Fibroblast of lung (primary cell): ENCODE results near the gene MARK3. TPM values are rescaled to one million over a fixed set of nuclear protein-coding genes. Genes with fewer than 3 reads are reported as not detected.

Source experiments
- DNase-seq, 2 donors: peaks; one replicate each; pipeline versions ENCODE4 v3.0.0 to v3.0.0-alpha.2; 2010; ENCODE audit warnings: low read depth in 2 of 2
- H2AFZ ChIP-seq: 2 replicates; pipeline ENCODE4 v1.5.1; 2012; ENCODE audit warnings: low read length, control low read depth, inconsistent platforms
- H3K27ac ChIP-seq: 2 replicates; pipeline ENCODE4 v1.5.1; 2011; ENCODE audit warnings: low read length, control low read depth; ENCODE audit not compliant: insufficient read depth
- H3K27me3 ChIP-seq: 2 replicates; pipeline ENCODE4 v1.5.1; 2011; ENCODE audit warnings: mild to moderate bottlenecking, low read length; ENCODE audit not compliant: control insufficient read depth, insufficient read depth
- H3K36me3 ChIP-seq: 2 replicates; pipeline ENCODE4 v1.5.1; 2011; ENCODE audit warnings: low read length; ENCODE audit not compliant: control insufficient read depth, insufficient read depth
- H3K4me1 ChIP-seq: 2 replicates; pipeline ENCODE4 v1.5.1; 2011; ENCODE audit warnings: low read length; ENCODE audit not compliant: control insufficient read depth, insufficient read depth; ENCODE audit errors: extremely low read depth
- H3K4me2 ChIP-seq: 2 replicates; pipeline ENCODE4 v1.5.1; 2011; ENCODE audit warnings: low read length, control low read depth; ENCODE audit not compliant: insufficient read depth; ENCODE audit errors: extremely low read depth
- H3K4me3 ChIP-seq, 4 experiments: fragments of 200-600 bp in 1 of 4; sonication (generic) in 1 of 4; replicated peaks in 1 of 4; 2 replicates each; pipeline ENCODE4 v1.5.1; 2011 to 2016; ENCODE audit warnings: low read length in 4 of 4, low read depth in 3 of 4, mild to moderate bottlenecking in 3 of 4, control low read depth in 2 of 4, inconsistent platforms in 1 of 4, mixed read lengths in 1 of 4; ENCODE audit not compliant: insufficient read depth in 1 of 4; ENCODE audit errors: control extremely low read depth in 1 of 4
- H3K79me2 ChIP-seq: 2 replicates; pipeline ENCODE4 v1.5.1; 2012; ENCODE audit warnings: mild to moderate bottlenecking, low read length, inconsistent platforms; ENCODE audit not compliant: control insufficient read depth, insufficient read depth
- H3K9ac ChIP-seq: 2 replicates; pipeline ENCODE4 v1.5.1; 2011; ENCODE audit warnings: mild to moderate bottlenecking, low read length, control low read depth; ENCODE audit not compliant: insufficient read depth
- H3K9me3 ChIP-seq: 2 replicates; pipeline ENCODE4 v1.5.1; 2012; ENCODE audit warnings: low read depth, low read length; ENCODE audit not compliant: control insufficient read depth, insufficient read depth
- H4K20me1 ChIP-seq: 2 replicates; pipeline ENCODE4 v1.5.1; 2011; ENCODE audit warnings: low read length; ENCODE audit not compliant: control insufficient read depth, insufficient read depth; ENCODE audit errors: extremely low read depth
- CTCF ChIP-seq, 2 donors: IDR thresholded peaks in 1 of 2; conservative IDR thresholded peaks in 1 of 2; 1 replicate in 1 of 2; 2 replicates in 1 of 2; pipeline ENCODE4 v1.5.1; 2011 to 2012; ENCODE audit warnings: low read length in 2 of 2, control low read depth in 1 of 2, inconsistent platforms in 1 of 2, low read depth in 1 of 2, mild to moderate bottlenecking in 1 of 2
- EZH2 ChIP-seq: IDR thresholded peaks from 2 replicates; pipeline ENCODE4 v1.5.1; 2012; ENCODE audit warnings: low read length, control low read depth, mild to moderate bottlenecking; ENCODE audit errors: missing control alignments
- polyA plus RNA-seq, 2 donors: library from polyadenylated mRNA; depleted of rRNA in 1 of 2; stranded (reverse) in 1 of 2; unstranded in 1 of 2; fragments of >200 nt; gene quantifications; 2 replicates each; pipeline ENCODE4 v1.2.1, GENCODE V29; 2011 to 2012; ENCODE audit warnings: missing spikeins in 1 of 2
- total RNA-seq: library from RNA; depleted of rRNA; stranded (reverse); fragments of >200 nt; gene quantifications from 2 replicates; pipeline ENCODE4 v1.2.1, GENCODE V29; 2014

Gene MARK3
- total and polyA plus RNA-seq, 2 donors (not counting 1 experiment from before 2014, with no cell fraction given): 76.0 to 119 TPM

GRCh38 chr14:103347091-103347815 lies 38.0 kb upstream of the MARK3 start:
- Histone ChIP-seq H3K36me3 (peaks cover 5% of the 10 kb centered on the region), H3K4me1 (no peaks in the 10 kb centered on the region), H3K4me3 (no peak overlapping the region), H3K4me2 (no peak overlapping the region), H3K27ac (no peak overlapping the region), H3K27me3 (no peaks in the 10 kb centered on the region), H3K9me3 (no peaks in the 10 kb centered on the region), H3K79me2 (no peaks in the 10 kb centered on the region), H4K20me1 (no peaks in the 10 kb centered on the region), H2AFZ (no peak overlapping the region), H3K9ac (no peak overlapping the region)
- TF ChIP-seq CTCF (conservative IDR thresholded peaks at IDR 0.05 in 1 of 2, IDR thresholded peaks at IDR 0.05 in 1 of 2; ENCODE audit: low read depth in 1 of 2, low read length in 2 of 2): no peak
- no peak for TF ChIP-seq EZH2
- no peak for DNase-seq

- H3K27me3 ChIP-seq: no peaks in the 10 kb centered on the region
- no peaks in the 10 kb centered on the region for H3K4me1 ChIP-seq
- H3K27ac ChIP-seq: no peak overlapping the region
- H4K20me1 ChIP-seq: no peaks in the 10 kb centered on the region
- H3K79me2 ChIP-seq: no peaks in the 10 kb centered on the region
- DNase-seq: peak; percentile 66 to 74
- H2AFZ ChIP-seq: no peak overlapping the region
- peaks cover 3% of the 10 kb centered on the region for H3K36me3 ChIP-seq
- H3K4me3 ChIP-seq: no peak overlapping the region
- TF ChIP-seq CTCF (conservative IDR thresholded peaks at IDR 0.05 in 1 of 2, IDR thresholded peaks at IDR 0.05 in 1 of 2; ENCODE audit: low read depth in 1 of 2, low read length in 2 of 2): no peak
- TF ChIP-seq EZH2: no peak
- H3K9ac ChIP-seq: no peak overlapping the region
- H3K9me3 ChIP-seq: no peaks in the 10 kb centered on the region
- no peak overlapping the region for H3K4me2 ChIP-seq
Measured at GRCh38 chr14:103348154-103348553, 37.1 kb upstream of the MARK3 start.

- Histone ChIP-seq H3K4me2 (no peak overlapping the region), H3K9ac (no peak overlapping the region), H3K27me3 (no peaks in the 10 kb centered on the region), H3K79me2 (no peaks in the 10 kb centered on the region), H2AFZ (no peak overlapping the region), H3K4me1 (no peaks in the 10 kb centered on the region), H3K4me3 (no peak overlapping the region), H3K36me3 (no peaks in the 10 kb centered on the region), H3K27ac (no peak overlapping the region), H4K20me1 (no peaks in the 10 kb centered on the region), H3K9me3 (no peaks in the 10 kb centered on the region)
- TF ChIP-seq EZH2 (no peak), CTCF (conservative IDR thresholded peaks at IDR 0.05 in 1 of 2, IDR thresholded peaks at IDR 0.05 in 1 of 2; ENCODE audit: low read depth in 1 of 2, low read length in 2 of 2) (no peak)
- DNase-seq: no peak
Measured at GRCh38 chr14:103349982-103350381, 35.2 kb upstream of the MARK3 start.
